Psoas muscle (tissue), 8 donors: ENCODE data around the gene CAMK2A. TPM values are rescaled to one million over a fixed set of nuclear protein-coding genes. Genes with fewer than 3 reads are reported as not detected.

ENCODE experiments used
- ATAC-seq, 4 donors: fragments of 200-7000 bp; cut with Tn5 transposase; one replicate each; pipeline ENCODE4 v1.9.1; 2020; ENCODE audit warnings: moderate library complexity in 3 of 4, mild to moderate bottlenecking in 2 of 4
- DNase-seq, 2 donors: peaks; one replicate each; pipeline ENCODE4 v3.0.0-alpha.2; 2020
- H3K27ac ChIP-seq: fragments of 200-600 bp; one replicate; pipeline ENCODE4 v1.8.0; 2022
- H3K27me3 ChIP-seq, 3 donors: fragments of 200-600 bp in 1 of 3; one replicate each; pipeline versions ENCODE4 v1.6.1 to v1.8.0; 2013 to 2022; ENCODE audit warnings: low read length in 2 of 3, mild to moderate bottlenecking in 2 of 3, moderate library complexity in 1 of 3; ENCODE audit not compliant: insufficient read depth in 3 of 3
- H3K36me3 ChIP-seq, 2 donors: fragments of 200-600 bp in 1 of 2; one replicate each; pipeline versions ENCODE4 v1.6.1 to v1.8.0; 2013 to 2022; ENCODE audit warnings: low read depth in 1 of 2, mild to moderate bottlenecking in 1 of 2, moderate library complexity in 1 of 2; ENCODE audit not compliant: insufficient read depth in 1 of 2
- H3K4me1 ChIP-seq: fragments of 200-600 bp; one replicate; pipeline ENCODE4 v1.8.0; 2022
- H3K4me3 ChIP-seq: fragments of 200-600 bp; one replicate; pipeline ENCODE4 v1.8.0; 2022; ENCODE audit warnings: mild to moderate bottlenecking
- H3K9me3 ChIP-seq: fragments of 200-600 bp; one replicate; pipeline ENCODE4 v1.8.0; 2022
- WGBS, 3 donors: extraction: QIAGEN DNeasy Blood & Tissue Kit; methylation state at CpG; one replicate each; pipeline versions ENCODE4 v1.1.6 to v1.1.7; 2013; 5-methylcytosine and 5-hydroxymethylcytosine counted together
- intact Hi-C, 2 donors: fragments of 100-400 bp; cut with DNase I; formaldehyde crosslinking; loops; one replicate each; pipeline versions ENCODE4 v1.11.0 to v1.14.2; 2022
- polyA plus RNA-seq, 3 donors: library from polyadenylated mRNA; stranded (reverse); fragments of 200-250 nt; gene quantifications; one replicate each; pipeline ENCODE4 v1.2.3, GENCODE V29; 2013
- total RNA-seq, 4 donors: library from RNA; stranded (reverse); fragmentation: NEBNext Ultra II Directional in 2 of 4; extraction: Animal tissue kit (Norgen Biotek cat#: 25700) in 2 of 4; gene quantifications; one replicate each; pipeline versions ENCODE4 v1.2.1 to v1.2.4, GENCODE V29; 2021 to 2023
- TF ChIP-seq, protein P1 (sequence below): fragments of 200-600 bp; IDR thresholded peaks from one replicate; pipeline ENCODE4 v1.8.0; 2022; ENCODE audit warnings: antibody characterized with exemption
- donor health status: healthy with polysubstance abuse.
- donor health status: DM: no; HTN: no; CAD: no; lungs with moderate emphysema.
- donor health status: Bipolar disorder and iron deficiency.
- donor health status: healthy.
- donor health status: DM: yes; HTN: yes; CAD: no.
- donor health status: DM: no; HTN: no; CAD: no.
- donor health status: DM: no; HTN: no; CAD: no.
- donor health status: DM: yes; HTN: yes; CAD: no.

The CAMK2A gene
- total and polyA plus RNA-seq, 7 donors = 8.1 to 118 (median 45.3) TPM

DNA sequence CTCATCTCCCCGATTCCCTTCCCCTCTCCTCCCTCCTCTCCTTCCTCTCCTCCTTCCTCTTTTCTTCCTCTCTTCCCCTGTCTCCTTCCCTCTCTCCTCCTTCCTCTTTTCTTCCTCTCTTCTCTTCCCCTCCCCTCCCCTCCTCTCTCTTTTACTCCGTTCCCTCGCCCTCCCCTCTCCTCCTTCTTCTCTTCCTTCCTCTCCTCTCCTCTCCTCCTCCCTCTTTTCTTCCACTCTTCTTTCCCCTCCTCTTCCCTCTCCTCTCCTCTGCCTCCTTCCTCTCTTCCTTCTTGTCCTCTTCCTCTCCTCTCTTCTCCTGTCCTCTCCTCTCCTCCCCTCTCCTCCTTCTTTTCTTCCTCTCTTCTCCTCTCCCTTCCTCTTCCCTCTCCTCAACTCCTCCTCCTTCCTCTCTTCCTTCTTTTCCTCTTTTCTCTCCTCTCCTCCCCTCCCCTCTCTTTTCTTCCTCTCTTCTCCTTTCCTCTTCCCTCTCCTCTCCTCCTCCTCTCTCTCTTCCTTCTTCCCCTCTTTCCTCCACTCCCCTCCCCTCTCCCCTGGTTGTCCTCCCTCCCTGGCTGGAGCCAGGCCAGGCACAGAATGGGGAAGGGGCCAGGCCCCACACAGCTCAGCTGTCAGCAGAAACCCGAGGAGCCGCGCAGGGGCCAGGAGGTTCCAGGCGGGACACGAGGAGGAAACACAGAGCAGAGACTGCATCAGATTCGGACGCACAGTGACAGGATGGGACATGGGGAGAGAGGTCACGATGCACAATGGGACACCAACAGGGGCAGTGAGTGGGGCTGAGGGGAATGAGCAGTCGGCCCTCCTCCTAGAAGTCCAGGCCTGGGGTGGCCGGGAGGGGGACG, 48.0 kb downstream of the CAMK2A start:
- ATAC-seq (no peak), DNase-seq (no peak)
- Histone ChIP-seq H3K27ac (no peak overlapping the region), H3K4me3 (no peak overlapping the region), H3K9me3 (no peaks in the 10 kb centered on the region), H3K27me3 (no peaks in the 10 kb centered on the region), H3K4me1 (peaks cover 38% of the 10 kb centered on the region), H3K36me3 (peaks cover 0 to 24% of the 10 kb centered on the region in 2 donors)
- TF ChIP-seq, protein P1, sequence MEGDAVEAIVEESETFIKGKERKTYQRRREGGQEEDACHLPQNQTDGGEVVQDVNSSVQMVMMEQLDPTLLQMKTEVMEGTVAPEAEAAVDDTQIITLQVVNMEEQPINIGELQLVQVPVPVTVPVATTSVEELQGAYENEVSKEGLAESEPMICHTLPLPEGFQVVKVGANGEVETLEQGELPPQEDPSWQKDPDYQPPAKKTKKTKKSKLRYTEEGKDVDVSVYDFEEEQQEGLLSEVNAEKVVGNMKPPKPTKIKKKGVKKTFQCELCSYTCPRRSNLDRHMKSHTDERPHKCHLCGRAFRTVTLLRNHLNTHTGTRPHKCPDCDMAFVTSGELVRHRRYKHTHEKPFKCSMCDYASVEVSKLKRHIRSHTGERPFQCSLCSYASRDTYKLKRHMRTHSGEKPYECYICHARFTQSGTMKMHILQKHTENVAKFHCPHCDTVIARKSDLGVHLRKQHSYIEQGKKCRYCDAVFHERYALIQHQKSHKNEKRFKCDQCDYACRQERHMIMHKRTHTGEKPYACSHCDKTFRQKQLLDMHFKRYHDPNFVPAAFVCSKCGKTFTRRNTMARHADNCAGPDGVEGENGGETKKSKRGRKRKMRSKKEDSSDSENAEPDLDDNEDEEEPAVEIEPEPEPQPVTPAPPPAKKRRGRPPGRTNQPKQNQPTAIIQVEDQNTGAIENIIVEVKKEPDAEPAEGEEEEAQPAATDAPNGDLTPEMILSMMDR = no peak
- intact Hi-C loops = no loop called here
- WGBS, 3 donors = 40 to 43% (median 41%) methylated on average over 14 of the region's 14 CpGs

DNA sequence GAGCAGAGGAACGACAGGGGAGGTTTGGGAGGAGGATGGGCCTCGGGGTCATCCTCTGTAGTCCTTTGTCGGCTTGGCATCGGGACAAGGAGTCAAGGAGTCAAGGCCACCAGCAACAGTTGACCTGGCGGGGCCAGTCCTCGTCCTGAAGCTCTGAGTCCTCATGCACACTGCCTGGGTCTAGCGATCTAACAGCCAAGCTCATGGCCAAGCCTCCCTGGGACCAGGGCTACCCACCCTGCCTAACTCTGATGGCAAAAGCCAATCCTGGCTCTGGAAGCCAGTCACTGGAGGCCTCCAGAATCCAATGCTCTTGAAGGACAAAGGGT, 49.8 kb downstream of the CAMK2A start:
- 79 to 91% (median 89%) methylated on average over 7 of the region's 7 CpGs for WGBS, 3 donors
- no peak for DNase-seq
- ATAC-seq = no peak
- Histone ChIP-seq H3K9me3 (no peaks in the 10 kb centered on the region), H3K4me3 (no peak overlapping the region), H3K36me3 (peaks cover 0 to 38% of the 10 kb centered on the region in 2 donors), H3K27ac (no peak overlapping the region), H3K4me1 (peaks cover 28% of the 10 kb centered on the region), H3K27me3 (no peaks in the 10 kb centered on the region)
- intact Hi-C loops = loop anchor here in 1 of 2 donors (10.0 kb wide), 1 partner anchor 375 kb away; no protein-coding TSS in a partner anchor
- TF ChIP-seq, protein P1 = no peak

DNA sequence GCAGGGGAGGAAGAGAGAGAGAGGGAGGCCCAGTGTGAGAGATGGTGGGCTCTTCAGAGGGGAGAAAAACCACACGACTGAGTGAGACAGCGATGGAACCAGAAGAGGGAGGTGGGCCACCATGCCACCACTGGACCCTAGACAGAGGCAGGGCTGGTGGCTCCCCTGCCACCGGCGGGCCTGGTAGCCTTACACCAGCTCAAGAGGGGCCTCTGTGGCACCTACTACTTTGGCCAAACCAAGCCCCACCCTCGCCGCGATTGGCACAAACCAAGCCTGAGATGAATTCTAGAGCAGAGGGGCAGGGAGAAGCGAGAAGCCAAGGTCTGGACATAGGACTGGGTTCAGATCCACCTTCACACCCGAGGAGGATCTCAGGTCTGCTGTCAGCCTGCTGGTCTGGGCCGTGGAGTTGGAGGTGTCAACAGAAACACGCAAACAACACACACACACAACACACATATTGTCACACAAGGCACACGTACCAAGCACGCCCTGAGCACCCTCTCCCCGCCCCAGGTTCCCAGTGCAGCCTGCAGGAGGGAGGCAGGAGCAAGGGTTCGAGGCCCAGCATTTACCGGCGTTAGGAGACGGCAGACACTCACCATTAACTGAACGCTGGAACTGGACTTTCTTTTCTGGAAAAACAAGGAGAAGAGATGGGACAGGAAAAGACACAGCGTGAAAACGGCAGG, 50.3 kb downstream of the CAMK2A start:
- no peak for DNase-seq
- intact Hi-C loops = loop anchor here in 1 of 2 donors (10.0 kb wide), 1 partner anchor 374 kb away; no protein-coding TSS in a partner anchor
- peaks cover 27% of the 10 kb centered on the region for H3K4me1 ChIP-seq
- H3K4me3 ChIP-seq = no peak overlapping the region
- no peak overlapping the region for H3K27ac ChIP-seq
- TF ChIP-seq, protein P1 = no peak
- H3K36me3 ChIP-seq = peaks cover 0 to 39% of the 10 kb centered on the region in 2 donors
- no peaks in the 10 kb centered on the region for H3K27me3 ChIP-seq
- ATAC-seq = no peak
- WGBS, 3 donors = 89 to 94% (median 92%) methylated on average over 21 of the region's 21 CpGs
- no peaks in the 10 kb centered on the region for H3K9me3 ChIP-seq

DNA sequence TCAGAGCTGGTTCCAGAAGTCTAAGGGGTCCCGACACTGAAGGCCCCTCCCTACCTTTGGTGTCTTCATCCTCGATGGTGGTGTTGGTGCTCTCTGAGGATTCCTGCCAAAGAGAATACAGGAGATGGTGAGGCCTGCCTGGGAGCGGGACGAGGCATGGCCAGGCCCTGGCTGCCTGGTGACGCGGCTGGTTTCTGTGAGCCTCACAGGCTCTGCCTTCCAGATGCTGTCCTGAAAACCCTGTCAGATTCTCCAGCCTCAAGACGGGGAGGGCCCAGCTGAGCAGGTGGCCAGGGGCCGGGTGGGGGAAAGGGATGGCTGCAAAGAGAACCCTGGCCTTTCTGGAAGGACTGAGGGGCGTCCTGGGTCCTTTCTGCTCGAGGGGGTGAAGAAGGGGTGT, 50.9 kb downstream of the CAMK2A start:
- Histone ChIP-seq H3K36me3 (peaks cover 0 to 44% of the 10 kb centered on the region in 2 donors), H3K4me3 (no peak overlapping the region), H3K9me3 (no peaks in the 10 kb centered on the region), H3K27me3 (no peaks in the 10 kb centered on the region), H3K27ac (no peak overlapping the region), H3K4me1 (peaks cover 21% of the 10 kb centered on the region)
- intact Hi-C loops = loop anchor here in 1 of 2 donors (10.0 kb wide), 1 partner anchor 374 kb away; no protein-coding TSS in a partner anchor
- ATAC-seq (no peak), DNase-seq (no peak)
- WGBS, 3 donors = 82 to 88% (median 84%) methylated on average over 10 of the region's 10 CpGs
- TF ChIP-seq, protein P1 = no peak
